Fibroblast of pulmonary artery (primary cell): ENCODE data around the gene FRMD1.

Source experiments
- DNase-seq: peaks from one replicate; pipeline ENCODE4 v3.0.0-alpha.2; 2010; ENCODE audit warnings: low read depth
- H3K4me3 ChIP-seq: replicated peaks from 2 replicates; pipeline ENCODE4 v1.5.1; 2011; ENCODE audit warnings: low read depth, mild to moderate bottlenecking, control low read depth, low read length, moderate library complexity
- CTCF ChIP-seq: IDR thresholded peaks from 2 replicates; pipeline ENCODE4 v1.5.1; 2011; ENCODE audit warnings: mild to moderate bottlenecking, control low read depth, low read length, inconsistent platforms; ENCODE audit errors: missing control alignments

FRMD1 gene

GRCh38 chr6:168067081-168067759, 11.8 kb downstream of the FRMD1 start:
- DNase-seq = no peak
- no peak for TF ChIP-seq CTCF
- H3K4me3 ChIP-seq = no peak overlapping the region

- no peak for TF ChIP-seq CTCF
- no peak for DNase-seq
- H3K4me3 ChIP-seq = no peak overlapping the region
Measured at GRCh38 chr6:168064226-168064807, 14.7 kb downstream of the FRMD1 start.

- DNase-seq = no peak
- TF ChIP-seq CTCF = no peak
- H3K4me3 ChIP-seq = no peak overlapping the region
Measured at GRCh38 chr6:168063431-168063830, 15.6 kb downstream of the FRMD1 start.

GRCh38 chr6:168062346-168063289, 16.4 kb downstream of the FRMD1 start:
- H3K4me3 ChIP-seq = no peak overlapping the region
- no peak for DNase-seq
- no peak for TF ChIP-seq CTCF

GRCh38 chr6:168061269-168062210, 17.5 kb downstream of the FRMD1 start:
- H3K4me3 ChIP-seq = no peak overlapping the region
- TF ChIP-seq CTCF = no peak
- DNase-seq = no peak

GRCh38 chr6:168060521-168060931, 18.5 kb downstream of the FRMD1 start:
- TF ChIP-seq CTCF = peak; percentile 71
- no peak overlapping the region for H3K4me3 ChIP-seq
- peak; percentile 79 for DNase-seq
